Measurements from ENCODE around the gene ENG.
"Not testable (repeated sequence)": the region's sequence is repeated elsewhere in the genome, so short reads cannot be mapped to it uniquely, and the experiment has no call there.

The ENG gene

GRCh38 chr9:127878652-127879390 lies 24.4 kb upstream of the ENG start:
- DNase-seq (ENCODE audit: low spot score), result no peak

- no peak for DNase-seq (ENCODE audit: low spot score)
These were observed 23.7 kb upstream of the ENG start for GRCh38 chr9:127878001-127878651.

- no peak for DNase-seq (ENCODE audit: low spot score)
These were observed 23.1 kb upstream of the ENG start, which contains the start of gene AK1 for GRCh38 chr9:127877566-127877998. Gene AK1 (minus strand): TSS chr9:127877675. CDS start chr9:127874617, 3,058 bp downstream.

GRCh38 chr9:127876764-127877562 lies 22.5 kb upstream of the ENG start:
- no peak for DNase-seq (ENCODE audit: low spot score)

- DNase-seq (ENCODE audit: low spot score), result no peak
These were observed 21.7 kb upstream of the ENG start for GRCh38 chr9:127876026-127876763.

- DNase-seq (ENCODE audit: low spot score), result no peak
These were observed 21.0 kb upstream of the ENG start for GRCh38 chr9:127875306-127875966.

DNA sequence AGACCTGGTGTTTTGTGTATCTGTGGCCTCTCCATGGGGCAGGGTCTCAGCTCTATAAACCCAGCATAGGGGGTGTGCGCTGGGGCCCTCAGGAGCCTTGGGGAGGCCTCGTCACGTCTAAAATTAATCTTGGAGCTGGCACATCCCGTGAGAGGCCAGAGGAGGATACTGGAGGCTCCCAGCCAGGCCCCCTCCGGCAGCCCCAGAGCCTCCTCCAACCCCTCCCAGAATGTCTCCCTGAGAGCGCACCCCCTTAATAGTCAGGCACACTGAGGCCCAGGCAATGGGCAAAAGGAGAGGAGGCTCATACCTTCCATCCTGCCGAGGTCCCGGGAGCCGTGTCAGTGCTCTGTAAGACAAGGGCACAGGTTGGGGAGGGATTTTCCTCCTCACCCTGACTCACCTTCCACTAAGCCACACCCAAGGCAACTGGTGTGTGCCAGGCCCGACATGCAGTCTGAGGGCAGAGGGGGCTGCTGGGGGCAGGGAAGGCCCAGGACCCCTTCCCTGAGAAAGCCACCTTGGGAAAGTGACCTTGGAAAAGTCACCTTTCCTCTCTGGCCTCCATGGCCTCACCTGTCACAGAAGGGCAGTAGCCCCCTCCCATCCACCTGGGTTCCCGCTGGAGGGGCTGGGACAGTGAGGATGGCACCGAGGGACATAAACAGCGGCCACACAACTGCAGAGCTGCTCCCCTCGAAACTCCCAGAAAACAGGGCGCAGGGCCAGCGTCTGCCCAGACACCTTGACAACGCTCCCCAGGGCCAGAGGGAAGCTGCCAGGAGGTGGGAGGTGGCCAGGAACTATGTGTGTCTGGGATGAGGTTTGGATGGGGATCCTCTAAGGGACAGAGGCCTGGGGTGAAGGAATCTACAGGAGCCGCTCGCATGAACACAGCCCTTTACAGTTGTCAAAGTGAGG lies 20.1 kb upstream of the ENG start:
- DNase-seq (ENCODE audit: low spot score), result no peak

GRCh38 chr9:127873886-127874285 lies 19.4 kb upstream of the ENG start:
- no peak for DNase-seq (ENCODE audit: low spot score)

- DNase-seq (ENCODE audit: low spot score), result no peak
These were observed 18.8 kb upstream of the ENG start for GRCh38 chr9:127873223-127873691.

GRCh38 chr9:127872369-127873222 lies 18.1 kb upstream of the ENG start:
- DNase-seq (ENCODE audit: low spot score), result no peak

GRCh38 chr9:127871531-127871930 lies 17.1 kb upstream of the ENG start:
- no peak for DNase-seq (ENCODE audit: low spot score)

DNA sequence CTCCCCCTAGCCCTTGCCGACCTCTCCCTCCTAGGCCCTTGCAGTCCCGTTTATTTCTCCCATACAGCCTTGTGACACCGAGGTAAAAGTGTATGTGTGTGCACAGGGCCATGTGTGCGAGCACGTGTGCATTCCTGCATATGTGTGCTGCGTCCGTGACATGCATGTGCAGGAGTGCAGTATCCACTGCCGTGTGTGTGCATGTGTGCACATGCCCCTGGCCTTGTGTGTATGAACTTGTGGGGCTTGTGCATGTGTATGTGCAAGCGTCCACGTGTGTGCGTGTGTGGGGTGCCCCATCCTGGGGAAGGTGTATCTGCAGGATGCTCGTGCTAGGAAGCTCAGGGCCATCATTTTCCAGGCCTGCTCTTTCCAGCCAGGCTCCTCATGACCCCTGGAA lies 16.4 kb upstream of the ENG start:
- DNase-seq (ENCODE audit: low spot score), result no peak

GRCh38 chr9:127870153-127870491 lies 15.7 kb upstream of the ENG start:
- DNase-seq (ENCODE audit: low spot score), result not testable (repeated sequence)

GRCh38 chr9:127869310-127870152 lies 15.1 kb upstream of the ENG start:
- DNase-seq (ENCODE audit: low spot score), result peak; percentile 71

DNA sequence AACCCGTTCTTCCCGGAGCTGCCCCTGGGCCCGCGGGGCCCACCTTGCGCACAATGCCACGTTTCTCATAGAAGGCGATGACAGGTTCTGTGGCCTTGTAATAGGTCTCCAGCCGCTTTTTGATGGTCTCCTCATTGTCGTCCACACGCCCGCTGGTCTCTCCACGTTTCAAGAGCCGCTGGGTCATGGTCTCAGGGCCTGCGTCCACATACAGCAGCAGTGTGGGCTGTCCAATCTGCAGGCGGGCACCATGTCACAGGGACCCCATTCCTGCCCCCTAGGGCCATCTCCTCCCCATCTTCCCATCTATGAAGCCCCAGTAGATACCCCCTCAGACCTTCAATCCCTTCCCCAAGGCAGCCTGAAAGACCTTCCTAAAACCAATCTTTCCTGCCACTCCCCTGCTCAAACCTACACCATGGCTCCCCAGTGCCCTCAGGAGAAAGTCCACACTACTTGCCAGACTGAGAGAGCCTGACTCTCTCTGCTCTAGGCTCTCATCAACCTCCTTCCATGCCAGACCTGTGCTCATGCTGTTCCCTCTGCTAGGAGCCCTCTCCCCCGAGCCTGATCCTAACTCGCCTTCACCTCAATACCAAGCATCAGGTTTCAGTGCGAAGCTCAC lies 13.9 kb upstream of the ENG start:
- DNase-seq (ENCODE audit: low spot score), result no peak

GRCh38 chr9:127867356-127868277 lies 13.2 kb upstream of the ENG start:
- no peak for DNase-seq (ENCODE audit: low spot score)

- no peak for DNase-seq (ENCODE audit: low spot score)
These were observed 12.1 kb upstream of the ENG start for GRCh38 chr9:127866535-127866934.

Data from CD4-positive, alpha-beta T cell treated with Interleukin-6 at 100 ng/mL for 8 hours (primary cell).